HG03575 (cell line): Measurements from ENCODE around the gene NDRG4.
A peak's percentile ranks its signal among the peaks of the same experiment; 100 is the strongest.
"Not testable (repeated sequence)": the region's sequence is repeated elsewhere in the genome, so short reads cannot be mapped to it uniquely, and the experiment has no call there.

Experiments
- ATAC-seq: cut with Tn5 transposase; IDR thresholded peaks from one replicate; pipeline ENCODE4 v1.9.1; 2021; ENCODE audit not compliant: unreplicated experiment, insufficient number of reproducible peaks, low FRiP score; ENCODE audit errors: extremely low read depth

The NDRG4 gene

DNA sequence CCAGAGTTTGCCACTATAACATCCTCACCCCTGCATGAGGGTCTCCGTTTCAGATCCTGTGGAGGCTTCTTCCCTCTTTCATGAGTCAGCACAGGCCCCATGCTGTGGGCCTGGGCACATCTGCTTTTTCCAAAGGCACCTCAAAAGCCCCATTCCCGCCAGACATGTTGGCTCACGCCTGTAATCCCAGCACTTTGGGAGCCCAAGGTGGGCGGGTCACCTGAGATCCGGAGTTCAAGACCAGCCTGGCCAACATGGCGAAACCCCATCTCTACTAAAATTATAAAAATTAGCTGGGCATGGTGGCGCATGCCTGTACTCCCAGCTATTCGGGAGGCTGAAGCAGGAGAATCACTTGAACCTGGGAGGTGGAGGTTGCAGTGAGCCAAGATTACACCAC, 9.4 kb upstream of the NDRG4 start:
- ATAC-seq = not testable (repeated sequence)

DNA sequence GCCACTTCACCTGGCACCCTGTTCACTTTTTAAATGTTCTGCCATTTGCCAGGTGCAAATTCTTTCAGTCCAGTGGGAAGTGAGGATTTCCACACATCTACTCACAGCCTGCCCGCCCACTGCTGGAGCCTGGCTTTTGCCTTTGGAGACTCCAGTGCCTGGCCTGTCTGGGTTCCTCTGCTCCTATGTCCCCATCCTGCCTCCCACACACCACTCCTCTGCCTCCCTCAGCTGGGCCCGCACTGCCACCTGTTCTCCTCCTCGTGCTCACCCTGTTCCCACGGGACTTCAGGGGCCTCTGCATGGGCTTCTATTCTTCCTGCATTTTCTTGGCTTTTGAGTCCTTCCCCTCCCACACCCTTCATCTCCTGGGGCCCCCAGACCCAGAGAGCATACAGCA, 7.9 kb upstream of the NDRG4 start:
- ATAC-seq = no peak

DNA sequence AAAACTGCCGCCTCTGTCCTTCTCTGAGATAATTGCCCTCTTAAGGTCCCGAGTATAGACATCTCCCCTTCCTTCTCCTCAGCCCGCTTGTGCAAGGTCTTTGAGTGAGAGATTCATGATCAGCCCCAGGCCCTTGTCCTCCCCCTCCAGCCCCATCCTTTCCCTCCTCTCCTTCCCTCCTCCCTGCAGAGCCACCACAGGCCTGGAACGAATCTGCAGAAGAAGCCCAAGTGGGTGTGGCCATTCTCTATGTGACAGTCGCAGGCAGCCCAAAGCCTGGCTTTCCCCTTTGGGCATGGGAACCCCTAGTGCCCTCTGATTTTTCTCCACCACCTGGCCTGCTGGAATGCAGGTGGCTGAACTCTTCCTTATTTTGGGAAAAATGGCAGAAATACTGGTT, 7.2 kb upstream of the NDRG4 start:
- no peak for ATAC-seq

DNA sequence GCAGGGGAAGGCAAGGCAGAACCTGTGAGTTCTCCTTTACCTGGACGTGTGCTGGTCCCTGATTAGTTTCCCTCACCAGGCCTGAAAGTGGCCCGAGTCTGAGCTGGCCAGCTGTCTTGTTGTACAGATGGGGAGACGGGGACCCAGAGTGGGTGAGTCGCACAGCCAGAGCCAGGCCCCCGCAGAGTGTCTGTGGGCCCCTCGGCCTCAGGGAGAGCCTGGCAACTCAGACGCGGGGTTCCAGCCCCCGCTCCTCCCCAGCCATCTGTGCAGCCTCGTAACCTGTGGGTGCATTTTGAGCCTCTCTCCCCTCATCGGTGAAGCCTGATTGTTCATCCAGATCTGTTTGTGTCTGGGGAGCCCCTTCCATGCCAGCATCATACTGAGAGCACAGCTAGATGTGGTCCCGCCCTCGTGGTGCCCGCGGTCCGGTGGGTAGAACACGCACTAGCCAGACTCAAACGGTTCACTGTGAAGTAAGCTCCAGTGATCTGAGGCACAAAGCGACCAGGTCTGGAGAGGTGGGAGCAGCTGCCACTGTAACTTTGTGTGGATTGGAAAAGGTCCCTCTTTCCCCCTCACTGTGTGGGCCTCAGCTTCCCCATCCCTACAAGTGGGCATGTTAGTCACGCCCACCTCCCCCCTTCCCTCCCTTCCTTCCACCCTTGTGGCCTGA, 6.0 kb upstream of the NDRG4 start:
- no peak for ATAC-seq

DNA sequence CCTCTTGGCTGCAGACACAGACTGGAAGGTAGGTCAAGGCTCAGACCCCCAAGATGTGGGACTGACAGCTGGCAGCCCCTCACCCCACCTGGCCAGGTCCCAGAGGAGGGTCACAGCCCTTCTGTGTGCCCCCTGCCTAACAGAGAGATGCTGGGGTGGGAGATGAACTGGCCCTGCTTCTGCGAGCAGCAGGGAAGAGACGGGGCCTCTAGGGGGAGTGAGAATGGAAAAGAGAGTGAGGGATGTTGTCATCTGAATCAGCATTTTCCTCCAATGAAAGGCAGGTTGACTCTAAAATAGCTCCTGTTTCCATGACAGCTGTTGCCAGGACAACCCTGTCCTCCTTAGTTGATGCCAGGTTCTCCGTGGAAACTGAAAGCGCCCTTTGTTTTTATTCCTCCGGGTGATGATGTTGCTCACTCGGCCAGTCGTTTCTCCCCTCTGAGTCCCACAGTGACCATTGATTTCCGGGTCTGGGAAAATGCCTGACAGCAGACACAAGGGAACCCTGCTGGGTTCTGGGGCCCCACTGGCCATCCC, 4.9 kb upstream of the NDRG4 start:
- ATAC-seq = peak; percentile 36

DNA sequence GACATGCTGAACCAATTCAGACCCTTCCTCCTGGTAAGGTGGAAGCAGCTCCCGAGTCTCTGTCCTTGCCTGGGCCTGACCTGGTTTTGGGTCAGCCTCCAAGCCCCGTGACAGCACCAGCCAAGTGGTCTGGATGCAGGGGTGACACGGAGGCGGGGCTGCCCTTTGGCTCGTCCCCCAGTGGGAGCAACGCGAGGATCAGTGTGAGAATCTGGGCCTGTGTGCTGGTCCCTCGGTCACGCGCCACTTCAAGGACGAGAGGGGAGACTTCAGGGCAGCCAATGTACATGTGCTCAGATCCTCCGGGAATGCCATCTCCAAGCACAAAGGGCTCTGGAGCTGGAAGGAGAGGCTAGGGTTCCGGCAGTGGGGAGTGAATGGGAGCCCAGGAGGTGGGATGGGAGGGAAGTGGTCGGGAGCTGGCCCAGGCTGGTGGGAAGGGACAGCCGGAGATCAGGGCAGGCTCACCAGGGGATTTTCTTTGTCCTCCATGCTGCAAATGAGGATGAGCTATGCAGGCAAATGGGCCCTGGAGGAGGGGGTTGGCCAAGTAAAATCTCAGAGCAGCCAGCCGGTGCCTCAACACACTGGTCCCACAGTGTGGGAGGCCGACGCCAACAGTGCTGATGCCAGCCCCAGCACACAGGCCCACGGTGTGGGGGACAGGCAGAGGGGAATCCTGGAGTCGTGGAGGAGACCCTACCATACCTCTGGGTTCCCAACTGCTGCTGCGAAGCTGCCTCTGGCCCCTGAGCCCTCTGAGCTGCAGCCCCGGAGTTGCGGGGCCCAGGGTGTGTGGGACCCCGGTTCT, 4.2 kb upstream of the NDRG4 start:
- ATAC-seq = no peak

DNA sequence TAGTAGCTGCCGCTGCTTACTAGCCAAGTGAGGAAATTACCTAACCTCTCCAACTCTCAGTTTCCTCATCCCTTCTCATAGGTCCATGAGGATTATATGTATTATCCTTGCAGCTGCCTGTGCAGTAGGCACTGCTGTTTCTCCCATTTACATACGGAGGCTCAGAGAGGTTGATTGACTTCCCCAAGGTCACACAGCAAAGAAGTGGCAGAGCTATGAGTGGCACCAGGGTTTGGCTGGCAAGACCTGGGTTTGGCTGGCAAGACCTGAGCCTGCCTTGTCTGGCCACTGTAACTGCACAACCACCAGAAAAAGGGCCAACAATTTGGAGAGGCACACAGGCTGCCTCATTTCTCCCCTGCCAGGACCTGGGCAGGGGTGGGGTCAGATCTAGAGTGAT, 2.5 kb upstream of the NDRG4 start:
- ATAC-seq = no peak

DNA sequence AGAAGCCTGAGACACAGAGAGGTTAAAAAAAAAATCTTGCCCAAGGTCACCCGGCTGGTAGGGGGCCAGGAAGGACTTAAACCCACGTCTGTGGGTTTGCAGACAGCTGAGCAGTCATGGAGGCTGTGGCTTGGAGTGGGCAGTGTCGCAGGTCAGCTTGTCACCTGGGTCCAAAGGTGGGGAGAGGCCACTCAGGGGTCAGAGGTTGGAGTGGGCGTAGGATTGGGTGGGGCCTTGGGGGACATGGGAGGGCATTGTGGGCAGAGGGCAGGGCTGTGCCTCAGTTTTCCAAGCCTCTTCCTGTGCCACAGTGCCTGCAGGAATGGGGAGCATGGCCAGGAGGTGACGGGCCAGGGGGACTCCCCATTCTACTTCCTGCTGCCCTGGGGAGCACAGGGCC, 2.0 kb upstream of the NDRG4 start:
- no peak for ATAC-seq

DNA sequence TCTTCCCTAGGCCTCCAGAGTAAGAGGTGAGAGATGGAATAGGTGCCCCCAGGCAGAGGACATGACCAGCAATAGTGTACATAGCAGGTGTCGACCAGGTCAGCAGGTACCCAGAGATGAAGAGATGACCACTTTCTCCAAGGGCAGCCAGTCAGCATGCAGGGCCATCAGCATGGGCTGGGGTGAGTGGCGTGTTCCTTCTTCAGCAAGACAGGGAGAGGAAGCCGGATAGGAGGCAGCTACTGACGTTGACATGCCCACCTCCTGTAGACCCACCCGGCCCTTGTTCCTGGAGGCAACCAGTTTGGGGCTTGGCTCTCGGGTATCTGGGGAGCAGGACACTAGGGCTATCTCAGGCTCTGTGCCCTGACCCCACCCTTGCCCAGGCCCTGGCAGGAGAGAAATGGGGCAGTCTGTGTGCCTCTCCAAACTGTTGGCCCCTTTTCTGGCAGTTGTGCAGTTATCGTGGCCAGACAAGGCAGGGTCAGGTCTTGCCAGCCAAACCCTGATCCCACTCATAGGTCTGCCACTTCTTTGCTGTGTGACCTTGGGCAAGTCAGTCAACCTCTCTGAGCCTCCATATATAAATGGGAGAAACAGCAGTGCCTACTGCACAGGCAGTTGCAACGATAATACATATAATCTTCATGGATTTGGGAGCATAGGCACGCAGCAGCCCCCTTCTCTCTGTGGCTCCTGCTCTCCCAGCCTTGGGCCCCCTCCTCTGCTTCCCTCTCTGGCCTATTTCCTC, 1.4 kb upstream of the NDRG4 start:
- no peak for ATAC-seq

DNA sequence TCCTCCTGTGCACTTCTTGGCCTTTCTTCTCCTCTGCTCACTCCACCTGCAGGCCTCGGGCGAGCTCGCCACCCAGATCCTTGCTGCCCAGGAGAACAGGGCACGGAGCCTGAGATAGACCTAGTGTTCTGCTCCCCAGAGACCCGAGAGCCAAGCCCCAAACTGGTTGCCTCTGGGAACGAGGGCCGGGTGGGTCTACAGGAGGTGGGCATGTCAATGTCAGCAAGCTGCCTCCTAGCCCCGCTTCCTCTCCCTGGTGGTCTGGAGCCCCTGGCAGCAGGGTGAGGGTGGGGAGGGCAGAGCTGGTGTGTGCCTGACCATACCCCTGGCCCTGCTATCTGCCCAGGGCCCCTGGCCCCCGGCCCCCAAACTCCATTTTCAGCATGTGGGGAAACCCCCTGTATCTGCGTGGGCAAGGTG, 841 bp upstream of the NDRG4 start:
- no peak for ATAC-seq

DNA sequence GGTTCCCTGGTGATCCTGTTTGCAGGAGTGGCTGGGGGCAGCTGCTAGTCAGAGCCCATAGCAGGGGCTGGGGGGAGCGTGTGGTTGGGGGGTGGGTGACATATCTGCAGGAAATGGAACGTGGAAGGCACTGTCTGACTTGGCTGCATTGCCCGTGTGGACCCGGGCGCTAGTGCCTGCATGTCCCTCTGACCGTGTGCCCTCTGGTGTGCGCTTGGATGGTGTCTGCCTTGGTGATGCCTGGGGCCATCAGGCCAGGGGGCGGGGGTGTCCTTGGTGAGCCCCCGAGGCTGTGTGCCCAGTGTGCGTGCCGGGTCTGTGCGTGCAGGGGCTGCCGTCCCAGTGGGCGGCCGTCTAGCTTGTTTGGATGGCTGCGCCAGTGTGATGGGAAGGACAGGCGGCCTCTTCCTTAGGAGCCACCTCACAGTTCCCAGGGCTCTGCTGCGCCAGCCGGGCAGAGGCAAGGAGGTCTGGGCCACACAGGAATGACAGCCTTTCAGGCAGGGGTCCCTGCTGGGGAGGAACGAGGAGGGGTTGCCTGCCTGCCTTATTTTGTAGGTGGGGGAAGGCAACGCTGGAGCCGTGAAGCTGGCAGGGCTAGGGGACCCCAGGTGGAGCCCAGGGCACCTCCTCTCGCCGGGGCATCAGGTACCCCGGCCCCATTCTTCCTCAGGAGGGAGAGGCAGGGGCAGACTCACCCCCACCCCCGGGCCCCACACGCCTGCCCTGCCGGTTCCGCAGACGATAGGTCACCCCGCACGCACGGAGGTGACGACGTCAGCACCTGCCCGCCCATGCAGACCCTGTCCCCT, 693 bp downstream of the NDRG4 start:
- no peak for ATAC-seq

DNA sequence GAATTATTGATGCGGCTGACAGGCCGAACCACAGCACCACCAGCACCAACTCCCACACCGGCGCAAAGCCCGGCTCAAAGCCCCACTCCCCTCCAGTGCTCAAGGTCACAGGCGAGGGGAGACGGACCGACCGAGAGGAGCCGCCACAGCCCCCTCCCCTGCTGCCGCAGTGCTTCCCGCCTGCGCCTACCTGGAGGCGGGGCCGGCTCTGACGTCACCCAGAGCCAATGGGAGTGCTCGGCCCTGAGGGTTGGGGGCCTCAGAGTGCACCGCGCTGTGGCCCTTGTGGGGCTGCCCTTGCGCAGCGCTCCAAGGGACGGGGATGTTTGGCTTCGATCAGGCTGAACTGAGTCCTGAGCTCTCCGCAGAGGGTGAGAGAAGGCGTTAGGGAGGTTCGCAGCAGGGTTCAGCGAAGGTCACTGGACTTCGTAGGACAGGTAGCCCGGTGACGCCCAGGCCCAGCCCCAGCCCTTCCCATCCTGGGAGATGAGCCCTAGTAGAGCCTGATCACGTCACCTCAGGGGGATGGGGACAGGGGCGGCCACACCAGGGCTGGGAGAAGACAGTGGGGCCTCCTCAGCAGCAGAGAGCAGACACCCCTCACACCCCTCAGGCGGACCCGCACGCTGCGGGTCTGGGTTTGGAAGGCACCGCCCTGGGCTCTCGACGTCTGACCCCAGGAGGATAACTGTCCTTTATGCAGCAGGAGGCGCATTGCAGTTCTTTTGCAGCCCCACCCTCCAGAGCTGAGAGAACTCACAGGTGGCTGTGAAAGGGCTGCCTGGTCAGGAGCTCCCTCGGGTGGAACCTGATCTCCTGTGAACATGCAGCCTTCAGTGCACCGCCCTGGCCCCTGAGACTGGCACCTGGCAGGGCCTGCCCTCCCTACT, 1.5 kb downstream of the NDRG4 start:
- ATAC-seq = no peak

DNA sequence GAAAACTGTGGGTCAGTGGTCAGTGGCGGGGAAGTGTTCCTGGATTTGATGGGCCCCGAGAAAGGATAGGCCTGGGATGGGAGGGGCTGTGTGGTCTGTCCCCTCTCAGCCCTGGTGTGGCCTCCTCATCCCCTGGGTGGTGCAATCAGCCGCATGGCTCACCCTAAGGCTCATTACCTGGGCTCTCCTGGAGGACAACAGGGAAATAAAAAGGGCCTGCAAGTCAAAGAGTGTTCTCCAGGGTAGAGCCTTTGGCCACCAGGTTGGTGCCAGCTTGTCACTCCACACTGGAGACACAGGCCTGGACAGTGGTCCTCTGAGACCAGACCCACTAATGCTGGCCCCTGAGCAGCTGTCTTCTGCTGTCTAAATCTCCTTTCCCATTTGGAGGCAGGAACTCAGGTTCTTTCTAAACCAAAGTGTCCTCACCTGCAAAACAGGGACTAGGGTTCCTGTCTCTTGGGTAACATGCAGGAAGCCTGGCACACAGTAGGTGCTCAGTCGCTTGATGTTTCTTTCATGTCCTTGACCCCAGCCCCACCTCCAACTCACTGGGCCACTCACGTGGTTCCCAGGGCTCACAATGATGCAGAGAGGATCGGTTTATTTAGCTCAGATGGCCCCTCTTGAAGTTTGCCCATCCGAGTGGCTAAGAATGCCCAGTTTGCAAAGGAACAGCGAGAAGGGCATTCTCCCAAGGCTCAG, 2.4 kb downstream of the NDRG4 start:
- no peak for ATAC-seq

DNA sequence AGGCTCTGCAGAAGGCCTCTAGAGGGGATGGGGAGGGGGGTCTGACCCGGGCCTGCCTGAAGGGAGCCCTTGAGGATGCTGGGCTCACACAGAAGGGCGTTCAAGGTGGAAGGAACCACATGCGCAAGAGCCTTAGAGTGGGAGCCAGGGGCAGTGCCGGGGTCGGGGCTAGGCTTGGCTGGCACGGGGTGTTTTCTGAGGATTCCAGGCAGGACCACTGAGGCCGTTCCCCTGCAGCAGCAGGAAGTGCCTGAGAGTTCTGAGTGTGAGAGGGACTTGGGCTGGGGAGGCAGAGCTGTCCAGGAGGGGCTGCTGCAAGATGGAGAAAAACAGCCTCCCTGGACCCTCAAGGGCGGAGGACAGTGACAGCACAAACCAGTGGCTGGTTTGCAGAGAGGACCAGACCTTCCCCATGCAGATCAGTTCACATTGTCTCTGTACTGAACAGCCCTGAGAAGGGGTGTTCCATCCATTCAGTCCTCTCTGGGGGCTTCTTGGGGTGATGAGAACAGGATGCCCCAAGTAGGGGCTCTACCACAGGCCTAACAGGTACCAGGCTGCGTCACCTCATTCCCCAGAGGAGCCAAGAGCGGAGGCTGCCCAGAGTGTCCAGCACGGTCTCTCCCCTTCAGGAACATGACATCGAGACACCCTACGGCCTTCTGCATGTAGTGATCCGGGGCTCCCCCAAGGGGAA, 3.4 kb downstream of the NDRG4 start:
- no peak for ATAC-seq

DNA sequence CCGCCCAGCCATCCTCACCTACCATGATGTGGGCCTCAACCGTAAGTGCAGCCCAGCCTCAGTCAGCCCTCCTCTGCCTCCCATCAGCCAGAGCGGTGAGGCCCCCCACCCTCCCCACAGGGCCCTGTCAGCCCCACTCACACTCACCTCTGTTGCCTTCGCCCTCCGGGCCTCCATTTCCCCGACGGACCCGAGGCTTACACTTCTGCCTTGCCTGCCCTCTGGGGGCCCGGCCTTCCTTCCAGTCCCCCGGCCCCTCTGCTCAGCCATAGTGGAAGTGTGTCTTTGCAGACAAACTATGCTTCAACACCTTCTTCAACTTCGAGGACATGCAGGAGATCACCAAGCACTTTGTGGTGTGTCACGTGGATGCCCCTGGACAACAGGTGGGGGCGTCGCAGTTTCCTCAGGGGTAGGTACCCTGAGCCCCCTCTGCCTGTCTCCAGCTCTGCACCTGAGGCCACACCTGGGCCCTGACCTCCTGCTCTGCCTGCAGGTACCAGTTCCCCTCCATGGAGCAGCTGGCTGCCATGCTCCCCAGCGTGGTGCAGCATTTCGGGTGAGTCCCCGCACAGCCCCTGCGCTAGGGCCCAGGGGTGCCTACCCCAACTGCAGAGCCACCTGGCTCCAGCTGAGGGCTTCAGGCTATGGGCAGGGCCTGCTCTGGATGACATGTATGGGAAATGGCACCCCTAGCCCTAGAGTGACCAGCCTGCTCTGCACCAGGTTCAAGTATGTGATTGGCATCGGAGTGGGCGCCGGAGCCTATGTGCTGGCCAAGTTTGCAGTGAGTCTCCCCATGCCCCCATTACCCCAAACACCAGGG, 4.1 kb downstream of the NDRG4 start:
- ATAC-seq = no peak
